GM19324 (cell line): ENCODE measurements around the gene TRIM15.
"Not testable (repeated sequence)": the region's sequence is repeated elsewhere in the genome, so short reads cannot be mapped to it uniquely, and the experiment has no call there.

Experiments used
- ATAC-seq: cut with Tn5 transposase; IDR thresholded peaks from one replicate; pipeline ENCODE4 v1.9.1; 2021; ENCODE audit warnings: mild to moderate bottlenecking, moderate library complexity; ENCODE audit not compliant: unreplicated experiment, low FRiP score

Gene TRIM15

DNA sequence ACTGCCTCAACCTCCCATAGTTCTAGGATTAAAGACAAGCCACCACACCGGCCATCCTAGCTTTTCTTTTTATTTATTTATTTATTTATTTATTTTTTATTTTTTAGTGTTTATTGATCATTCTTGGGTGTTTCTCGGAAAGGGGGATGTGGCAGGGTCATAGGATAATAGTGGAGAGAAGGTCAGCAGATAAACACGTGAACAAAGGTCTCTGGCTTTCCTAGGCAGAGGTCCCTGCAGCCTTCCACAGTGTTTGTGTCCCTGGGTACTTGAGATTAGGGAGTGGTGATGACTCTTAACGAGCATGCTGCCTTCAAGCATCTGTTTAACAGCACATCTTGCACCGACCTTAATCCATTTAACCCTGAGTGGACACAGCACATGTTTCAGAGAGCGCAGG, 58.0 kb downstream of the TRIM15 start:
- not testable (repeated sequence) for ATAC-seq

DNA sequence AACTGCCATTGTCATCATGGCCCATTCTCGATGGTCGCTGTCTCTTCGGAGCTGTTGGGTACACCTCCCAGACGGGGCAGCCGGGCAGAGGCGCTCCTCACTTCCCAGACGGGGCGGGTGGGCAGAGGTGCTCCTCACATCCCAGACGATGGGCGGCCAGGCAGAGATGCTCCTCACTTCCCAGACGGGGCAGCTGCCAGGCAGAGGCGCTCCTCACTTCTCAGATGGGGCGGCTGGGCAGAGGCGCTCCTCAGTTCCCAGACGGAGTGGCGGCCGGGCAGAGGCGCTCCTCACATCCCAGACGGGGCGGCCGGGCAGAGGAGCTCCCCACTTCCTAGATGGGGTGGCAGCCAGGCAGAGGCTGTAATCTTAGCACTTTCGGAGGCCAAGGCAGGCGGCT, 58.6 kb downstream of the TRIM15 start:
- not testable (repeated sequence) for ATAC-seq
